ENCODE data around the gene OCRL.

- TF ChIP-seq CTCF (IDR thresholded peaks at IDR 0.05) (no peak), REST (IDR thresholded peaks at IDR 0.05; ENCODE audit: insufficient read depth in 1 of 2, low read depth in 2 of 2, low read length in 1 of 2) (no peak), POLR2AphosphoS5 (IDR thresholded peaks at IDR 0.05; ENCODE audit: low read depth, low read length) (no peak), TCF7L2 (IDR thresholded peaks at IDR 0.05; ENCODE audit: low read depth, low read length) (no peak), SIN3A (IDR thresholded peaks at IDR 0.05; ENCODE audit: borderline replicate concordance, insufficient read depth, low read depth, low read length) (no peak)
These were observed 77.4 kb downstream of the OCRL start for GRCh38 chrX:129617420-129617819.

Measured in Panc1 (cell line).